ENCODE measurements around the gene BCL3.
A peak's percentile ranks its signal among the peaks of the same experiment; 100 is the strongest.

The BCL3 gene

GRCh38 chr19:44722131-44723121 lies 26.1 kb upstream of the BCL3 start:
- no peak for DNase-seq (ENCODE audit: low read depth)
- no peak for TF ChIP-seq CTCF (IDR thresholded peaks at IDR 0.05; ENCODE audit: control insufficient read depth, insufficient read depth, low read depth, low read length, missing control alignments)
- H3K4me3 ChIP-seq (ENCODE audit: control insufficient read depth, low read depth, low read length): no peak overlapping the region

- no peak for DNase-seq (ENCODE audit: low read depth)
Measured at GRCh38 chr19:44723299-44723951, 25.1 kb upstream of the BCL3 start.

GRCh38 chr19:44723952-44724319 lies 24.6 kb upstream of the BCL3 start:
- no peak overlapping the region for H3K4me3 ChIP-seq (ENCODE audit: control insufficient read depth, low read depth, low read length)
- TF ChIP-seq CTCF (IDR thresholded peaks at IDR 0.05; ENCODE audit: control insufficient read depth, insufficient read depth, low read depth, low read length, missing control alignments): peak; percentile 99
- DNase-seq (ENCODE audit: low read depth): no peak

More at GRCh38 chr19:44723299-44723951, 25.1 kb upstream of the BCL3 start:
- TF ChIP-seq CTCF (IDR thresholded peaks at IDR 0.05; ENCODE audit: control insufficient read depth, insufficient read depth, low read depth, low read length, missing control alignments): no peak
- no peak overlapping the region for H3K4me3 ChIP-seq (ENCODE audit: control insufficient read depth, low read depth, low read length)

GRCh38 chr19:44725251-44725650 lies 23.3 kb upstream of the BCL3 start:
- no peak for TF ChIP-seq CTCF (IDR thresholded peaks at IDR 0.05; ENCODE audit: control insufficient read depth, insufficient read depth, low read depth, low read length, missing control alignments)
- no peak overlapping the region for H3K4me3 ChIP-seq (ENCODE audit: control insufficient read depth, low read depth, low read length)
- DNase-seq (ENCODE audit: low read depth): no peak

- no peak overlapping the region for H3K4me3 ChIP-seq (ENCODE audit: control insufficient read depth, low read depth, low read length)
- no peak for DNase-seq (ENCODE audit: low read depth)
- no peak for TF ChIP-seq CTCF (IDR thresholded peaks at IDR 0.05; ENCODE audit: control insufficient read depth, insufficient read depth, low read depth, low read length, missing control alignments)
Measured at GRCh38 chr19:44725684-44726083, 22.8 kb upstream of the BCL3 start.

GRCh38 chr19:44726465-44726864 lies 22.0 kb upstream of the BCL3 start:
- no peak for DNase-seq (ENCODE audit: low read depth)
- no peak for TF ChIP-seq CTCF (IDR thresholded peaks at IDR 0.05; ENCODE audit: control insufficient read depth, insufficient read depth, low read depth, low read length, missing control alignments)
- H3K4me3 ChIP-seq (ENCODE audit: control insufficient read depth, low read depth, low read length): no peak overlapping the region
